ENCODE results near the gene FBLN5. TPM values are rescaled to one million over a fixed set of nuclear protein-coding genes. Genes with fewer than 3 reads are reported as not detected.
"Not testable (repeated sequence)": the region's sequence is repeated elsewhere in the genome, so short reads cannot be mapped to it uniquely, and the experiment has no call there.

The FBLN5 gene
- total RNA-seq, 1 donor from 2014 or later, result 24.5 TPM

- Histone ChIP-seq H3K9ac (ENCODE audit: low read depth in 1 of 3, low read length in 3 of 3) (no peak overlapping the region), H3K4me1 (ENCODE audit: control insufficient read depth in 3 of 3, insufficient read depth in 3 of 3, low read length in 3 of 3) (peaks cover 5 to 12% (median 7%) of the 10 kb centered on the region in 3 donors), H3K27ac (ENCODE audit: low read depth, low read length) (no peak overlapping the region), H3K36me3 (ENCODE audit: control insufficient read depth in 3 of 3, insufficient read depth in 3 of 3, low read length in 3 of 3) (no peaks in the 10 kb centered on the region), H3K4me3 (ENCODE audit: low read length in 3 of 3) (no peak overlapping the region), H3K27me3 (ENCODE audit: control insufficient read depth in 3 of 3, insufficient read depth in 3 of 3, low read length in 3 of 3) (peaks cover 0 to 4% (median 2%) of the 10 kb centered on the region in 3 donors), H3K9me3 (ENCODE audit: control insufficient read depth in 3 of 3, low read length in 3 of 3) (no peaks in the 10 kb centered on the region)
These were observed 87.3 kb downstream of the FBLN5 start for GRCh38 chr14:91860238-91860637.

DNA sequence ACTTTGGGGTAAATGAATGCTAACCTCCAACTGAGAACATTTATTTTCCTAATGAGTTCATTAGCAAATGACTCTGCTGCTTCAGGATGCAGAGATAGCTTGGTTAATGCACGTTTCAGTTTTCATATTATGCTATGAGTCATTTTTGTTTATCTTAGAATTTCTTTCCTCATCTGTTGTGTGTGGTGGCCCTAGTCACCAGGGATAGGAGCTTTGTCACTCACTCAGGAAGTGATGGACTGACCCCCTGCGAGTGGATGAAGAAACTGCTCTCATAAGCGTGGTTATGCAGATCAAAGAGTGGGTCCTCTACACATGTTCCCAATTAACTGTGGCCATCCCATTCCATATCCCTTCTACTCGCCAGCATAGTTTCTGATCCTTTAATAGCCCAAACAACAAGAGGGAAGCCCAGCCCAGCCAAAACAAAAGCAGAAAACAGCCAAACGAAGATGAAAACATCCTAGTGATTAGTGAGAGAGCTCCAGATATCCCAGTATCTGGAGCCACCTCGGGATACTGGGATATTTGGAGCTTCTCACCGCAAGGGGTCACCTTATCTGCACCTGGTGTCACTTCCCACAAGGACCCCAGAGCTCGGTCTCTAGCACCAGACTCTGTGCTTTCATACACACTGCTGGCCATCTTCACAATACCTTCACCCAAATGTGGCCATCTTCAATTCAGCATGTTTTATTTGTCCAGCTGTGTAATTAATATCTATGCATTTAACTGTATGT, 88.8 kb downstream of the FBLN5 start:
- peaks cover 0 to 4% (median 2%) of the 10 kb centered on the region in 3 donors for H3K27me3 ChIP-seq (ENCODE audit: control insufficient read depth in 3 of 3, insufficient read depth in 3 of 3, low read length in 3 of 3)
- H3K36me3 ChIP-seq (ENCODE audit: control insufficient read depth in 3 of 3, insufficient read depth in 3 of 3, low read length in 3 of 3), result no peaks in the 10 kb centered on the region
- no peak overlapping the region for H3K27ac ChIP-seq (ENCODE audit: low read depth, low read length)
- no peak overlapping the region for H3K4me3 ChIP-seq (ENCODE audit: low read length in 3 of 3)
- no peaks in the 10 kb centered on the region for H3K9me3 ChIP-seq (ENCODE audit: control insufficient read depth in 3 of 3, low read length in 3 of 3)
- H3K9ac ChIP-seq (ENCODE audit: low read depth in 1 of 3, low read length in 3 of 3), result no peak overlapping the region
- peaks cover 8 to 15% (median 13%) of the 10 kb centered on the region in 3 donors for H3K4me1 ChIP-seq (ENCODE audit: control insufficient read depth in 3 of 3, insufficient read depth in 3 of 3, low read length in 3 of 3)

GRCh38 chr14:91857614-91858013, 89.9 kb downstream of the FBLN5 start:
- no peaks in the 10 kb centered on the region for H3K9me3 ChIP-seq (ENCODE audit: control insufficient read depth in 3 of 3, low read length in 3 of 3)
- H3K4me1 ChIP-seq (ENCODE audit: control insufficient read depth in 3 of 3, insufficient read depth in 3 of 3, low read length in 3 of 3), result peaks cover 8 to 22% (median 13%) of the 10 kb centered on the region in 3 donors
- no peak overlapping the region for H3K9ac ChIP-seq (ENCODE audit: low read depth in 1 of 3, low read length in 3 of 3)
- H3K36me3 ChIP-seq (ENCODE audit: control insufficient read depth in 3 of 3, insufficient read depth in 3 of 3, low read length in 3 of 3), result no peaks in the 10 kb centered on the region
- no peak overlapping the region for H3K4me3 ChIP-seq (ENCODE audit: low read length in 3 of 3)
- no peak overlapping the region for H3K27ac ChIP-seq (ENCODE audit: low read depth, low read length)
- H3K27me3 ChIP-seq (ENCODE audit: control insufficient read depth in 3 of 3, insufficient read depth in 3 of 3, low read length in 3 of 3), result peaks cover 0 to 4% (median 2%) of the 10 kb centered on the region in 3 donors

DNA sequence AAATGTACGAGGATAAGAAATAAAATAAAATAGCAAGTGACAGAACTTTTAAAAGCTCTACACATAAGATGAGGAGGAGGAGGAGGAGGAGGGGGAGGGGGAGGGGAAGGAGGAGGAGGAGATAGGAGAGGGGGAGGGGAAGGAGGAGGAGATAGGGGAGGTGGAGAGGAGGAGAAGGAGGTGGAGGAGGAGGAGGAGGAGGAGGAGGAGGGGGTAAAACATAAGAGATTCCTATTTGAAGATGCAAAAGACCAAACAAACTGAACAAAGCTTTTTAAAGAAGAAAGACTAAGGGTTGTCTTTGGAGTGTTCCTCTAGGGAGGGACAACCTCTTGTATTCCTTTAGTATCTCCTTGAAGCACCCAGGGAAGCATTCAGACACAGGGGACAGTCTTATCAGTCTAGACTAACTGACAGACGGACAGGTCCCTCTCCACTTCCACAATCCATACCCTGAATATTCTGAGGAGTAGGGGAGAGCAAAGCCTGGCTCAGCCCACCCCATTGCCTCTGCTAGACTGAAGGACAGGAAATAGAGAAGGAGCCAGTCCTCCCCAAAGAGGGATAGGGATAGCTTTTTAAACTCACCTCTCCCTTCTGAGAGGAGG, 93.1 kb downstream of the FBLN5 start:
- Histone ChIP-seq H3K4me3 (ENCODE audit: low read length in 3 of 3) (no peak overlapping the region), H3K4me1 (ENCODE audit: control insufficient read depth in 3 of 3, insufficient read depth in 3 of 3, low read length in 3 of 3) (peaks cover 8 to 22% (median 13%) of the 10 kb centered on the region in 3 donors), H3K9ac (ENCODE audit: low read depth in 1 of 3, low read length in 3 of 3) (no peak overlapping the region), H3K9me3 (ENCODE audit: control insufficient read depth in 3 of 3, low read length in 3 of 3) (no peaks in the 10 kb centered on the region), H3K27me3 (ENCODE audit: control insufficient read depth in 3 of 3, insufficient read depth in 3 of 3, low read length in 3 of 3) (peaks cover 0 to 4% (median 2%) of the 10 kb centered on the region in 3 donors), H3K36me3 (ENCODE audit: control insufficient read depth in 3 of 3, insufficient read depth in 3 of 3, low read length in 3 of 3) (no peaks in the 10 kb centered on the region), H3K27ac (ENCODE audit: low read depth, low read length) (no peak overlapping the region)

- no peak overlapping the region for H3K4me3 ChIP-seq (ENCODE audit: low read length in 3 of 3)
- no peak overlapping the region for H3K9ac ChIP-seq (ENCODE audit: low read depth in 1 of 3, low read length in 3 of 3)
- no peak overlapping the region for H3K27ac ChIP-seq (ENCODE audit: low read depth, low read length)
These were observed 95.9 kb downstream of the FBLN5 start for GRCh38 chr14:91851563-91851962.

GRCh38 chr14:91848504-91849001, 98.9 kb downstream of the FBLN5 start:
- Histone ChIP-seq H3K4me1 (ENCODE audit: control insufficient read depth in 3 of 3, insufficient read depth in 3 of 3, low read length in 3 of 3) (peaks cover 0 to 6% (median 0%) of the 10 kb centered on the region in 3 donors), H3K27ac (ENCODE audit: low read depth, low read length) (no peak overlapping the region), H3K4me3 (ENCODE audit: low read length in 3 of 3) (no peak overlapping the region), H3K27me3 (ENCODE audit: control insufficient read depth in 3 of 3, insufficient read depth in 3 of 3, low read length in 3 of 3) (no peaks in the 10 kb centered on the region), H3K9me3 (ENCODE audit: control insufficient read depth in 3 of 3, low read length in 3 of 3) (no peaks in the 10 kb centered on the region), H3K9ac (ENCODE audit: low read depth in 1 of 3, low read length in 3 of 3) (no peak overlapping the region), H3K36me3 (ENCODE audit: control insufficient read depth in 3 of 3, insufficient read depth in 3 of 3, low read length in 3 of 3) (no peaks in the 10 kb centered on the region)

More at GRCh38 chr14:91851563-91851962, 95.9 kb downstream of the FBLN5 start:
- no peaks in the 10 kb centered on the region for H3K9me3 ChIP-seq (ENCODE audit: control insufficient read depth in 3 of 3, low read length in 3 of 3)
- peaks cover 6 to 16% (median 9%) of the 10 kb centered on the region in 3 donors for H3K4me1 ChIP-seq (ENCODE audit: control insufficient read depth in 3 of 3, insufficient read depth in 3 of 3, low read length in 3 of 3)
- no peaks in the 10 kb centered on the region for H3K27me3 ChIP-seq (ENCODE audit: control insufficient read depth in 3 of 3, insufficient read depth in 3 of 3, low read length in 3 of 3)
- H3K36me3 ChIP-seq (ENCODE audit: control insufficient read depth in 3 of 3, insufficient read depth in 3 of 3, low read length in 3 of 3), result no peaks in the 10 kb centered on the region

GRCh38 chr14:91847693-91848092, 99.8 kb downstream of the FBLN5 start:
- no peak overlapping the region for H3K4me3 ChIP-seq (ENCODE audit: low read length in 3 of 3)
- no peaks in the 10 kb centered on the region for H3K9me3 ChIP-seq (ENCODE audit: control insufficient read depth in 3 of 3, low read length in 3 of 3)
- H3K4me1 ChIP-seq (ENCODE audit: control insufficient read depth in 3 of 3, insufficient read depth in 3 of 3, low read length in 3 of 3), result no peaks in the 10 kb centered on the region
- no peak overlapping the region for H3K27ac ChIP-seq (ENCODE audit: low read depth, low read length)
- no peak overlapping the region for H3K9ac ChIP-seq (ENCODE audit: low read depth in 1 of 3, low read length in 3 of 3)
- H3K36me3 ChIP-seq (ENCODE audit: control insufficient read depth in 3 of 3, insufficient read depth in 3 of 3, low read length in 3 of 3), result no peaks in the 10 kb centered on the region
- no peaks in the 10 kb centered on the region for H3K27me3 ChIP-seq (ENCODE audit: control insufficient read depth in 3 of 3, insufficient read depth in 3 of 3, low read length in 3 of 3)

DNA sequence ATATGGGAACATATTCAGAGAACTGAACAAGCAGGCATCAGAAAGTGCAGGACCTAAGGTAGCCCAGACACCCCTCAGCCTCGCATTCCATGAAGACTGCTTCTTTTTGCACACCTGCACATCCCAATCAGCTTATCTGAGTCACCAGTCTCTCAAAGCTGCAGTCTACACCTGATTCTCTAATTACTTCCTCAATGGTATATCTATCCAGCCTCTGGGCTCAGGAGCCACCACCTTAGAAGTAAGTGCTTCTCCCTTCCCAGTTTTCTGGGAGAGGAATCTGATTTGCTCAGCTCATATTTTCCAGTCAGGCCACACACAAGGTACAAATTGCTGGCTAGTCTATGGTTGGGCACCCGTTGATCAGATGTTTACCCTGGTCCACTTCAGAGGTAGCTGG, 101.8 kb downstream of the FBLN5 start:
- no peak overlapping the region for H3K4me3 ChIP-seq (ENCODE audit: low read length in 3 of 3)
- H3K36me3 ChIP-seq (ENCODE audit: control insufficient read depth in 3 of 3, insufficient read depth in 3 of 3, low read length in 3 of 3), result no peaks in the 10 kb centered on the region
- no peaks in the 10 kb centered on the region for H3K27me3 ChIP-seq (ENCODE audit: control insufficient read depth in 3 of 3, insufficient read depth in 3 of 3, low read length in 3 of 3)
- H3K9me3 ChIP-seq (ENCODE audit: control insufficient read depth in 3 of 3, low read length in 3 of 3), result no peaks in the 10 kb centered on the region
- no peaks in the 10 kb centered on the region for H3K4me1 ChIP-seq (ENCODE audit: control insufficient read depth in 3 of 3, insufficient read depth in 3 of 3, low read length in 3 of 3)
- H3K9ac ChIP-seq (ENCODE audit: low read depth in 1 of 3, low read length in 3 of 3), result no peak overlapping the region
- no peak overlapping the region for H3K27ac ChIP-seq (ENCODE audit: low read depth, low read length)

DNA sequence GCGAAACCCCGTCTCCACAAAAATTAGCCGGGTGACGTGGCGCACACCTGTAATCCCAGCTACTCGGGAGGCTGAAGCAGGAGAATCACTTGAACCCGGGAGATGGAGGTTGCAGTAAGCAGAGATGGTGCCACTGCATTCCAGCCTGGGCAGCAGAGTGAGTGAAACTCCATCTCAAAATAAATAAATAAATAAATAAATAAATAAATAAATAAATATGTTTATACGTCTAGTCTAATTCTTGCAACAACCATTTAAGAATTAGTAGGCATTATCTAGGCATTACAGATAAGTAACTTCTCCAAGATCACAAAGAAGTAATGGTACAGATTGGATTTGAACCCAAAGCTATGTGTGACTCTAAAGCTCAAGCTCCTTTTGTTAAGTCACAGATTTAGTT, 102.4 kb downstream of the FBLN5 start:
- H3K36me3 ChIP-seq (ENCODE audit: control insufficient read depth in 3 of 3, insufficient read depth in 3 of 3, low read length in 3 of 3); H3K27me3 ChIP-seq (ENCODE audit: control insufficient read depth in 3 of 3, insufficient read depth in 3 of 3, low read length in 3 of 3); H3K4me1 ChIP-seq (ENCODE audit: control insufficient read depth in 3 of 3, insufficient read depth in 3 of 3, low read length in 3 of 3); H3K9ac ChIP-seq (ENCODE audit: low read depth in 1 of 3, low read length in 3 of 3); H3K27ac ChIP-seq (ENCODE audit: low read depth, low read length); H3K4me3 ChIP-seq (ENCODE audit: low read length in 3 of 3); H3K9me3 ChIP-seq (ENCODE audit: control insufficient read depth in 3 of 3, low read length in 3 of 3): not testable (repeated sequence)

DNA sequence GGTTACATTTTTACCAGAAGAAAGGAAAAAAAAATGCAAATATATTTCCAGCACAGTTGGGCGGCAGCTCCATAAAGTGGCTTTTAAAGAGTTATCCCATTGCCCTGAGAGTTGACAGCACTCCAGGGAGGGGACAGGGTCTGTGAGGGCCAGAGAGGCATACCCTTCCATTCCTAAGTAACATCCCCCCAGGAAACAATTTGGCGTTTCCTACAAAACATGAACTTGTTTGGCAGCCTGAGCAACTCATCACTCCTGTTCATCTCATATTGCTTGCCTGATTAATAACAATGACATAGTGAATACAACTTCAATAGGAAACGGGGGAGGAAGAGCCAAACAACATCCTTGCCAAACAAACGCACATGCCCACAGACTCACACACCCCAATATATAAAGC, 103.5 kb downstream of the FBLN5 start:
- H3K9me3 ChIP-seq (ENCODE audit: control insufficient read depth in 3 of 3, low read length in 3 of 3), result no peaks in the 10 kb centered on the region
- H3K36me3 ChIP-seq (ENCODE audit: control insufficient read depth in 3 of 3, insufficient read depth in 3 of 3, low read length in 3 of 3), result no peaks in the 10 kb centered on the region
- H3K27me3 ChIP-seq (ENCODE audit: control insufficient read depth in 3 of 3, insufficient read depth in 3 of 3, low read length in 3 of 3), result peaks cover 0 to 3% (median 0%) of the 10 kb centered on the region in 3 donors
- H3K27ac ChIP-seq (ENCODE audit: low read depth, low read length), result no peak overlapping the region
- H3K9ac ChIP-seq (ENCODE audit: low read depth in 1 of 3, low read length in 3 of 3), result no peak overlapping the region
- H3K4me3 ChIP-seq (ENCODE audit: low read length in 3 of 3), result no peak overlapping the region
- no peaks in the 10 kb centered on the region for H3K4me1 ChIP-seq (ENCODE audit: control insufficient read depth in 3 of 3, insufficient read depth in 3 of 3, low read length in 3 of 3)
